Raji (cell line): ENCODE results near the gene TFRC.

Source experiments
- POLR2A ChIP-seq: IDR thresholded peaks from 2 replicates; pipeline ENCODE4 v1.6.1; 2011; ENCODE audit warnings: low read depth, low read length, control low read depth; ENCODE audit not compliant: insufficient read depth

Gene TFRC

DNA sequence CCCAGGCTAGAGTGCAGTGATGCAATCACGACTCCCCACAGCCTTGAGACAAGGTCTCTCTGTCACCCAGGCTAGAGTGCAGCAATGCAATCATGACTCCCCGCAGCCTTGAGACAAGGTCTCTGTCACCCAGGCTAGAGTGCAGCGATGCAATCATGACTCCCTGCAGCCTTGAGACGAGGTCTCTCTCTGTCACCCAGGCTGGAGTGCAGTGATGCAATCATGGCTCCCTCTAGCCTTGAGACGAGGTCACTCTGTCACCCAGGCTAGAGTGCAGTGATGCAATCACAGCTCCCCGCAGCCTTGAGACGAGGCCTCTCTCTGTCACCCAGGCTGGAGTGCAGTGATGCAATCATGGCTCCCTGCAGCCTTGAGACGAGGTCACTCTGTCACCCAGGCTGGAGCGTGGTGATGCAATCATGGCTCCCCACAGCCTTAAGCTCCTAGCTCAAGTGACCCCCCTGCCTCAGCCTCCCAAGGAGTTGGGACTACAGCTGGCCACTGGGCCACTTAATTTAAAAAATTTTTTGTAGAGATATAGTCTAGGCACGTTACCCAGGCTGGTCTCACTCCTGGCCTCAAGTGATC is 26.1 kb downstream of the TFRC start:
- TF ChIP-seq POLR2A: no peak

DNA sequence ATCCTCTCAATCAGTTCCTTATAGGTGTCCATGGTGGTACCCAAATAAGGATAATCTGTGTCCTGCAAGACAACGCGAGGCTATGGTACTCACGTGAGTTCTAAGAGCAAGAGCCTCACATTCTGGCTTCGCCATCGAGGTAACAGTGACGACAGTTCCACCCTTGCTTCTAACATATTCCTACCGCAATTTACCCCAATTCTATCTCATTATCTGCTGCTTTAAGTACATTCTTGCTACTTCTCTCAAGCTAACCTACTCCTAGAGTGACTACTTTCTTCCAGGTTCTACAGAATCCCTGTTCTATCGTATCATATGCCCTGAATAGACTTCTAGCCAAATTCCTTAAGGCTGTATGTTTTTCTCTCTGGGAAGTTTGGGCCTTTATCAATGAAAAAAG is 26.6 kb downstream of the TFRC start:
- TF ChIP-seq POLR2A: no peak

DNA sequence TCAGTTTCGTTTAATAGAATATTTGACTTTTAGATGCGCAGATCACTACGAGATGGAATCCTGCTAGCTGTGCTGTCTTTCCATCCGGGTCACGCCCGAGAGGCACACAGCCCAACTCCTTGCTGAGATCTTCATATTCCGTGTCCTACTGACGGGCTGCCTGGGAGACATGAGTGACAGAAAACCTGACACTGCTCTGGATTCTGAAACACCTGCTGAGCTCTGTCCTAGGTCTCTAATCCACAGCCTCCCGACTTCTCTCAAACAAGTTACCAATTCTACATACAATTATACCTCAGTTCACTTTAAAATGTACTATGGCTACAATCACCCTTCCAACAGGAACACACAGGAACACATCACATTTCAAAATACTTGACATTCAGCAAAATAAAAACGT is 27.2 kb downstream of the TFRC start:
- TF ChIP-seq POLR2A: no peak

DNA sequence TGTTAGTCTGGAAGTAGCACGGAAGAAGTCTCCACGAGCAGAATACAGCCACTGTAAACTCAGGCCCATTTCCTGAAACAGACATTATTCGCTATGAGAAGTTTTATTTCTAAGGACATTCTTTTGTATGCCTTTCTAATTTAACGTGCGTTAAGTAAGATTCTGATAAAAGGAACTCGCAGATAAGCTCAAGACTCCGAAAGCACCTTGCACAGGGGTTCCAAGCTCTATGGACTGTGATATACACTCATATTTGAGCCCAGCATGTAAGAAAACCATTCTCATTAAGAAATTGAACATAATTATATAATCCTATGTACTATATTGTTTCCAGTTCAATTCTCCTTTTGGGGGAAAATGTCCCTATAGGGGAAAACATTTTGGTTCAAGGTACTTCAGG is 28.4 kb downstream of the TFRC start:
- no peak for TF ChIP-seq POLR2A

DNA sequence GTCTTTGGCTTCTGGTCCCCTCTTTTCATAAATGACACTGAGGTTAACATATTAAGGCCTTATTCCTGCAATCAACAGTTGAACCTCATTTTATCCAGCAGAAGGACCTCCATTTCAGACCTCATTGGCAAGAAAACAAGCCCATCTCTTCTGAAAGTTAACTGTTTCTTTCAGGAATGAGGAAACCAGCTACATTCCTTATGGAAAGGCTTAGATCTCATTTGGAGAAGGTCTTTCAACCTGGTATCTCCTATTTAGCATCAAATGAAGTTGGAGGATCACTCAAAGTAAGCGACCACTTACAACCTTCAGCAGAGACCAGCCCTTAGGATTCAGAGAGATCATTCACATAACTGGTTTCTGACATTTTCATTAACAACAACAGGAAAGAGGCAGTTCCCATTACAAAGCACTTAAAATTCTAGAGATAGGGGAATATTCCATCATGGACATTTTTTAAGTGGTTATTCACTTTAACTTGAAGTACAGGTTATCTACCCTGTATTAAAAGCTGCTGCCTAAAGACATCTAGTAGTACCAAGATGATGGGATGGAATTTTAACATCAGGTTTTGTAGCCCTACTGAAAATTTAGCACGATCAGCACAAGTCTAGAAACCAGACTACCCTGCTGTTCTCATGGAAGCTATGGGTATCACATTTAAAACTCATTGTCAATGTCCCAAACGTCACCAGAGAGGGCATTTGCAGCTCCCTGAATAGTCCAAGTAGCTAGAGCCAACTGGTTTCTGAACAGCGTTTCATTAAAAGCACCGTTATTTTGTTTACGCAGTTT is 30.4 kb downstream of the TFRC start:
- no peak for TF ChIP-seq POLR2A

DNA sequence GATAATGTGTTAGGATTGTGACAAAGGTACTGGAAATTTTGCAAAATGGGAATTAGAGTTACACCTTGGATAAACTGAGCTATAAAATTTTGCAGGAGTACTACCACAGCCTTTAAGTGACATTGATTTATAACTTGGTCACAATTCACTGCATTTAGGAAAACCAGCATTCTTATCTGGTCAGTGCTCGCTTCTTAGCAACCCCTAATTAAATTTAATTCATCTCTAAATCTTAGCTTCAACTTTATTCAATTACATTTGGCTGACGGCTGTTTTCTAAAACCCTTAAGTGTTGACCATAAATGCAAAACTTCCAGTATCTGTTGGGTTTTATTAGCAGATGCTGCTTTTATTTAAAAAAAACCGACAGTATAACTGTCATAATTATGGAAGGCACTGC is 31.3 kb downstream of the TFRC start:
- TF ChIP-seq POLR2A: no peak

DNA sequence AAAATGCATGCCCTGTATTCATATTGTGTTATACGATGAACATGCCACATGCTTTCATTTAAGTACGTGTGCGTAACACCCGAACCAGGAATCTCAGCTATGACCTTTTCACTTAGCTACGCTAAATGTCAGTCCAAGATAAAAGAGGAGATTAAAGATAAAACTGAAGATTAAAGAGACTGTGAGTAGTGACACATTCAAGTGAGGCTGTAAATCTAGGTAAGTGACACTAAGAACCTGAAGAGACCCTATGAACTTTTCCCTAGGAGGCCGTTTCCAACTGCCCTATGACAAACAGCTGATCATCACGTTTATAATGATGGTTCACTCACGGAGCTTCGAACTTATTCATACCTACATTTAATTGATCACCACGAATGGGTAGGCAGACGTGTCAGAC is 32.2 kb downstream of the TFRC start:
- no peak for TF ChIP-seq POLR2A

DNA sequence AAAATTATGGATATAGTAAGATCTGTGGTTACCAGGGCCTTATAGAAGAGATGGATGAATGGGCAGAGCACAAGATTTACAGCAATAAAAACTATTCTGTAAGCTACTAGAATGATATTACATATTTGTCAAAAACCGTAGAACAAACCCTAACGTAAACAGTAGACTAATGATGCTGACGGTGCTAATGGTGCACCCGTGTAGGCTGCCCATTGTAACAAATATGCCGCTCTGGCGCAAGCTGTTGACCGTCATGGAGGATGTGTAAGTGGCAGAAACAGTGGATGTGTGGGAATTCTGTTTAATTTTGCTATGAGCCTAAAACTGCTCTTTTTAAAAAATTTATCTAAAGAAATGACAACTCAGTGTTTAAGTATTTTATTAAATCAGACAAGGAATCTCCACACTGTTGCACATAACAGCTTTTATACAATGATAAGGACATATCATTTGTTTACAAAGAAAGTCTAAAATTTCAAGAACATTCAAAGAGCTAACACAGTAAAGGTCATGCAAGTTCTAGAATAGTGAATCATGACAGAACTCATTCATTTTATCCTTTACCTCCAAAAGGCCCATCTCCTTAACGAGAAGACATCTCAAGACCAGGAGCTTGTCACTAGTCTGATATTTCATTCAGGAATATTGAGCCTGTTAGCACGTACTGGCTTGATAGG is 32.8 kb downstream of the TFRC start:
- no peak for TF ChIP-seq POLR2A

DNA sequence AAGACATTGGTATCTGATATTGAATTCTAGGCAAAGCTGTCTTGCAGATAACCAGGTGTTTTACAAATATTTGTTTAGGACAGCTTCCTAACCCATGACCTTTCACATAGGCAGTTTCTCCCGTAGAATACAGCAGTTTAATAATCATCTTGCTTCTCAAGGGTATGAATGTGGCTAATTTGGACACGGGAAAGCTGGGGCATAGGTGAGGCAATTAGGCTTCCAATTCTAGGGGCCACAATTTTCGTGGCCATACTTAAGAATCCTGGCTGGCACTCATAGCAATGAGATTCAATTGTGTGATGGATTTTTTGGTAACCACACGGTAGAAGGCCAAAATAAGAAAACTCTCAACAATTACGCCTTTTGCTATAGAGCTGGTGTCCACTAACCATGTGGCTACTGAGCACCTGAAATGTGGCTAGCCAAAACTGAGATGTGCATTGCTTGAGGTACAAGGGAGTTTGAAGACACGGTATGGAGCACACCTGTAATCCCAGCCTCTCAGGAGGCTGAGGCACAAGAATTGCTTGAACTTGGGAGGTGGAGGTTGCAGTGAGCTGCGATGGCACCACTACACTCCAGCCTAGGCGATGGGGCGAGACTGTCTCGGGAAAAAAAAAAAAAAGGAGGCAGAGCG is 34.4 kb downstream of the TFRC start:
- TF ChIP-seq POLR2A: no peak

DNA sequence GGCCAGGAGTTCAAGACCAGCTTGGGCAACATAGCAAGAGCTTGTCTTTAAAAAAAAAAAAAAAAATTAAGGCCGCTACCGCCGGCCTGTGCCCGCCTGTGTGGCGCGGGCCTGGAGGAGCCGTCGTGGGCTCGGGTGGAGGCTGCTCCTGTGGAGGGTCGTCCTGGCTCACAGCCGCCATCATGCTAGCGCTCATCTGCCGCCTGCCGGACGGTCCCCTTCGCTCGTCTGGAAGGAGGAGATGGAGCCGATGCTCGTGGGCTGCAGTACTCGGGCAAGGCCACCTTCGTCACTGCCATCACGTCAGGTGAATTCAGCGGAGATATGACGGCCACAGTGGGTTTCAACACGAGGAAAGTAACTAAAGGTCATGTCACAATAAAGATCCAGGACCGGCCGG is 37.4 kb downstream of the TFRC start:
- TF ChIP-seq POLR2A: no peak

DNA sequence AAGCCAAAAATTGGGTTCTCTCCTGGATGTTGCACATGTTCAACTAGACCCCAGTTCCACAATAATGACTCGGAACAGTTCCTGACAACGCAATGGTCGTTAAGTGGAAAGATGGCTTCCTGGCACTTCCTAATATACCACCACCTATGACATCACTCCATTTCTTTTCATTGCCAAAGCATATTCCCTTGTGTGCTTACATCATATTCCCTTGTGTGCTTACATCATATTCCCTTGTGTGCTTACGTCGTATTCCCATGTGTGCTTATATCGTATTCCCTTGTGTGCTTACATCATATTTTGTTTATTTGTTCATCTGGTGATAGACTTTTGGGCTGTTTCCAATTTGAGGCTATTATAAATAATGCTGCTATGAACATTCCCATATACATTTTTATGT is 39.2 kb downstream of the TFRC start:
- TF ChIP-seq POLR2A: no peak

DNA sequence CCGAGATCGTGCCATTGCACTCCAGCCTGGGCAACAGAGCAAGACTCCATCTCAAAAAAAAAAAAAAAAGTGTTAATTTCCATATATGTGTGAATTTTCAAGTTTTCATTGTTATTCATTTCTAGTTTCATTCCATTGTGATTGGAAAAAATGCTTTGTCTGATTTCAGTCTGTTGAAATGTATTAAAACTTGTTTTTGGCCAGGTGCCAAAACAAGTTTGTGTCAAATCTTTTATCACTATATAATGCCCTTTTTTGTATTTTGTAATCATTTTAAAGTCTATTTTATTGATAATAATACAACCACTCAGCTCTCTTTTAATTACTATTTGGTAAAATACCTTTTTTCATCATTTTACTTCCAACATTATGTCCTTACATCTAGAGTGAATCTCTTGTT is 42.5 kb downstream of the TFRC start:
- no peak for TF ChIP-seq POLR2A

DNA sequence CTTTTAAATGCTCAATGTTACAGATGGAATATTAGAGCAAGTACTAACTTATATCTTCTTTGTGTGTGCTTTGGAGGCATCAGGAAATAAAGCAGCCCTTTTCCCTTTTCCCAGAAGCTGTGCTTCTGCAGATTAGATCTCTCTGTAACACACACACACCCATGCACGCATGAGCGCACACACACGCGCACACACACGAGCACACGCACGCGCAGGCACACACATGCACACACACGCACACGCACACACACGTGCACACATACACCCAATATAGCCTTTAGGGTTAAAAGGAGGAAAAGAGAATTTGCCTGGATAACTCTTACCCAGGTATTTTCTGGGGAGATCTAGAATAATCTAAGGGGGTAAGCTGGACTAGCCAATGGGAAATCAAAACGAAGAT is 56.9 kb downstream of the TFRC start:
- TF ChIP-seq POLR2A: no peak

DNA sequence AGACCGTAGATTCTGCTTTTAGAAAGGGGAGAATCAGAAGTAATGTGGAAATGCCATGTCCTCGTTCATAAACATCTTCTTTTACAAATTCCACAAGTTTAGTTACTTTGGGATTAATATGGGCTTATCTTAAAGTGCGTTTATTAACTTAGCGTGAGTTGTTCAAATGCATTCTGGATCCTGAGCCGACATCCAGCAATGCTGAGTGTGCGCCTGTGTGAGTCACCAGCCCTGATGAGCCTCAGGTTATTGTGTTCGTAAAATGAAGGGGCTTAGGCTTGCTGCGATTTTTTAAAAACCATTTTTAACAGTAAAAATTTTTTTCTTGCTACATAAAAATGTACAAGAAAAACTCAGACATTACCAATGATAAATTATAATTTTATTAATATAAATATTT is 57.9 kb downstream of the TFRC start:
- TF ChIP-seq POLR2A: no peak

DNA sequence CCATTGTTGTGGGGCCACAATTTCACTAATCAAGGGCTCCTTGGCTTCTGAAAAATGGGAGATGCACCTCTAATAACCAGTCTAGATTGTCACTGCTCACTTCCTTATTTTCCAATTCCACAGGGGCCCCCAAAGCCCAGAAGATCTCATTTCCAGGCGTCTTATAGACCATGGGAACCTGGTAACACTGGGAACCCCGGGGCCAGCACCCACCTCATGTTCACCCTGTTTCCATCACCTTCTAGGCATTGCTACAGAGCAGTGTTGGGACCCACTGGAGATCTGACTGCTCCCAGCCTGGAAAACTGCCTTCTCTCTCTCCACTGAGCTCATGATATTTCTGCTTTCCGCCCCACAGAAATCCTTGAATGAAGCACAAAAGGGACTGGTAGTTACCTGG is 61.5 kb downstream of the TFRC start:
- TF ChIP-seq POLR2A: no peak

DNA sequence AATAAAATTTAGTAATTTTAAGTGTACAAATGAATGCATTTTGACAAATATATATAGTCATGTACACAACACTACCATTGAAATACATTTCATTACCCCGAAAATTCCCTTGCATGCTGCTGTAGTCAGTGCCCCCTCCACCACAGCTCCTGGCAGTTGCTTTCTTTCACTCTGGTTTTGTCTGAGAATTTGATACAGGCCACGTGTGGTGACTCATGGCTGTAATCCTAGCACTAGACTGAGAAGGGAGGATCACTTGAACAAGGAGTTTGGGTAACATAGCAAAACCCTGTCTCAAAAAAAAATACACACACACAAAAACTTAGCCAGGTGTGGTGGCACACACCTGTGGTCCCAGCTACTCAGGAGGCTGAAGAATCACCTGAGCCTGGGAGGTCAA is 65.4 kb downstream of the TFRC start:
- TF ChIP-seq POLR2A: no peak
